B cell (primary cell): ENCODE measurements around the gene FAAP24. TPM values are rescaled to one million over a fixed set of nuclear protein-coding genes. Genes with fewer than 3 reads are reported as not detected.

ENCODE experiments used
- ATAC-seq: fragments of 200-7000 bp; cut with Tn5 transposase; one replicate; pipeline ENCODE4 v1.10.0; 2021; ENCODE audit warnings: low read depth, mild to moderate bottlenecking, moderate number of reproducible peaks, moderate library complexity
- CTCF ChIA-PET: fragments of 350-600 bp; sonication (Branson Sonifier 250); formaldehyde crosslinking; loops from one replicate; lab custom pipeline; 2021; ENCODE audit warnings: antibody characterized with exemption, inconsistent platforms; lab: Charles Lee
- POLR2A ChIA-PET: fragments of 350-600 bp; sonication (Branson Sonifier 250); formaldehyde crosslinking; loops from one replicate; lab custom pipeline; 2021; ENCODE audit warnings: antibody characterized with exemption; lab: Charles Lee
- DNase-seq: peaks from one replicate; pipeline ENCODE4 v3.0.0; 2013
- H2AFZ ChIP-seq: 2 replicates; pipeline ENCODE4 v1.6.1; 2012; ENCODE audit warnings: mild to moderate bottlenecking, low read depth, low read length; ENCODE audit not compliant: insufficient read depth, poor library complexity, severe bottlenecking
- H3K27ac ChIP-seq, 2 donors: 1 replicate in 1 of 2; 2 replicates in 1 of 2; pipeline ENCODE4 v1.5.1; 2012 to 2013; ENCODE audit warnings: low read length in 2 of 2, mild to moderate bottlenecking in 2 of 2, moderate library complexity in 1 of 2
- H3K27me3 ChIP-seq, 4 experiments: fragments of 200-600 bp in 1 of 4; sonication (generic) in 1 of 4; replicated peaks in 1 of 4; 1 replicate in 2 of 4; 2 replicates in 2 of 4; pipeline versions ENCODE4 v1.6.1 to v1.7.0; 2013 to 2016; ENCODE audit warnings: low read length in 3 of 4, mild to moderate bottlenecking in 2 of 4, mixed read lengths in 1 of 4, moderate library complexity in 1 of 4; ENCODE audit not compliant: insufficient read depth in 4 of 4, control insufficient read depth in 3 of 4; ENCODE audit errors: control extremely low read depth in 1 of 4
- H3K36me3 ChIP-seq, 2 experiments: replicated peaks in 1 of 2; 1 replicate in 1 of 2; 2 replicates in 1 of 2; pipeline versions ENCODE4 v1.6.1 to v1.7.1; 2013; ENCODE audit warnings: low read length in 1 of 2; ENCODE audit not compliant: insufficient read depth in 2 of 2, control insufficient read depth in 1 of 2; ENCODE audit errors: control extremely low read depth in 1 of 2, extremely low read depth in 1 of 2
- H3K4me1 ChIP-seq, 2 donors: fragments of 200-600 bp in 1 of 2; sonication (generic) in 1 of 2; 1 replicate in 1 of 2; 2 replicates in 1 of 2; pipeline versions ENCODE4 v1.5.1 to v1.6.1; 2013 to 2017; ENCODE audit warnings: low read length in 2 of 2; ENCODE audit not compliant: control insufficient read depth in 2 of 2, insufficient read depth in 2 of 2
- H3K4me2 ChIP-seq: replicated peaks from 2 replicates; pipeline ENCODE3; 2012; ENCODE audit warnings: mild to moderate bottlenecking, low read depth, low read length; ENCODE audit not compliant: poor library complexity, severe bottlenecking
- H3K4me3 ChIP-seq, 5 experiments: fragments of 200-600 bp in 1 of 5; sonication (generic) in 1 of 5; 1 replicate in 3 of 5; 2 replicates in 2 of 5; pipeline versions ENCODE4 v1.5.1 to v1.7.0; 2011 to 2016; ENCODE audit warnings: low read length in 4 of 5, mild to moderate bottlenecking in 4 of 5, low read depth in 2 of 5, control low read depth in 1 of 5, moderate library complexity in 1 of 5; ENCODE audit not compliant: insufficient read depth in 1 of 5; ENCODE audit errors: control extremely low read depth in 1 of 5, extremely low read depth in 1 of 5
- H3K79me2 ChIP-seq: fragments of 200-600 bp; sonication (generic); one replicate; pipeline ENCODE4 v1.6.0; 2016; ENCODE audit warnings: low read length; ENCODE audit not compliant: control insufficient read depth, insufficient read depth
- H3K9ac ChIP-seq: fragments of 200-600 bp; sonication (generic); 2 replicates; pipeline ENCODE4 v1.6.1; 2017; ENCODE audit warnings: mild to moderate bottlenecking, low read length, moderate library complexity
- H3K9me3 ChIP-seq, 3 donors: one replicate each; pipeline versions ENCODE4 v1.6.1 to v1.7.1; 2013; ENCODE audit warnings: low read length in 2 of 3; ENCODE audit not compliant: control insufficient read depth in 2 of 3, insufficient read depth in 1 of 3; ENCODE audit errors: control extremely low read depth in 1 of 3
- H4K20me1 ChIP-seq: 2 replicates; pipeline ENCODE4 v1.6.0; 2012; ENCODE audit warnings: mild to moderate bottlenecking, low read length; ENCODE audit not compliant: insufficient read depth, control insufficient read depth, poor library complexity, severe bottlenecking
- H3K27ac Mint-ChIP-seq: one replicate; pipeline ENCODE4 v1.8.0; 2021; ENCODE audit warnings: mixed read lengths
- H3K27me3 Mint-ChIP-seq: one replicate; pipeline ENCODE4 v1.8.0; 2021; ENCODE audit warnings: mixed read lengths
- H3K4me1 Mint-ChIP-seq: one replicate; pipeline ENCODE4 v1.8.0; 2021; ENCODE audit warnings: mixed read lengths
- H3K4me3 Mint-ChIP-seq: one replicate; pipeline ENCODE4 v1.8.0; 2021; ENCODE audit warnings: mixed read lengths
- H3K9me3 Mint-ChIP-seq: one replicate; pipeline ENCODE4 v1.8.0; 2022; ENCODE audit warnings: mixed read lengths; ENCODE audit not compliant: insufficient read depth
- CTCF ChIP-seq: fragments of 200-600 bp; IDR thresholded peaks from one replicate; pipeline ENCODE4 v1.8.0; 2022; ENCODE audit warnings: antibody characterized with exemption, mild to moderate bottlenecking
- EZH2 ChIP-seq: IDR thresholded peaks from 2 replicates; pipeline ENCODE4 v1.6.1; 2012; ENCODE audit warnings: borderline replicate concordance, low read depth, mild to moderate bottlenecking, moderate library complexity, low read length; ENCODE audit not compliant: insufficient read depth, poor library complexity, severe bottlenecking
- WGBS: methylation state at CpG from one replicate; pipeline ENCODE4 v1.1.5; 2013; ENCODE audit warnings: missing lambda C conversion rate; ENCODE audit not compliant: insufficient coverage; 5-methylcytosine and 5-hydroxymethylcytosine counted together
- intact Hi-C: fragments of 100-400 bp; cut with micrococcal nuclease; formaldehyde crosslinking; loops from one replicate; pipeline ENCODE4 v1.10.0; 2022
- polyA plus RNA-seq: library from polyadenylated mRNA; depleted of rRNA; stranded (reverse); fragments of >200 nt; gene quantifications from 2 replicates; pipeline ENCODE4 v1.2.3, GENCODE V29; 2012
- total RNA-seq, 2 donors: library from RNA; stranded (reverse); fragments of 120-200 nt in 1 of 2; gene quantifications; 1 replicate in 1 of 2; 2 replicates in 1 of 2; pipeline versions ENCODE4 v1.2.3 to v1.2.4, GENCODE V29; 2013 to 2022

FAAP24 gene
- total and polyA plus RNA-seq, 2 donors (not counting 1 experiment from before 2014, with no cell fraction given) = 1.2 to 2.7 TPM

- 100% methylated on average over 1 of the region's 3 CpGs for WGBS
Measured at GRCh38 chr19:32945260-32945659, 26.8 kb upstream of the FAAP24 start.

GRCh38 chr19:32966750-32967149 is 5.3 kb upstream of the FAAP24 start:
- POLR2A ChIA-PET = no interaction called here
- WGBS = 100% methylated on average over 1 of the region's 9 CpGs
- Histone ChIP-seq H4K20me1 (no peaks in the 10 kb centered on the region), H3K4me2 (no peak overlapping the region), H3K9me3 (no peaks in the 10 kb centered on the region), H3K9ac (no peak overlapping the region), H3K79me2 (peaks cover 30% of the 10 kb centered on the region), H3K27me3 (no peaks in the 10 kb centered on the region), H3K36me3 (peaks cover 2 to 12% of the 10 kb centered on the region in 2 experiments), H2AFZ (no peak overlapping the region), H3K27ac (no peak overlapping the region), H3K4me3 (no peak overlapping the region), H3K4me1 (peaks cover 5 to 9% of the 10 kb centered on the region in 2 donors)
- TF ChIP-seq CTCF = no peak
- no peak for TF ChIP-seq EZH2
- ATAC-seq = no peak
- Mint-ChIP-seq H3K9me3 (no peaks in the 10 kb centered on the region), H3K27ac (peak overlapping the region; percentile 6), H3K4me3 (no peak overlapping the region), H3K27me3 (no peaks in the 10 kb centered on the region), H3K4me1 (peaks cover 12% of the 10 kb centered on the region)
- CTCF ChIA-PET = no interaction called here
- intact Hi-C loops = no loop called here
- no peak for DNase-seq

More at GRCh38 chr19:32945260-32945659, 26.8 kb upstream of the FAAP24 start:
- Histone ChIP-seq H3K4me2 (no peak overlapping the region), H2AFZ (no peak overlapping the region), H3K27me3 (no peaks in the 10 kb centered on the region), H3K9ac (no peak overlapping the region), H3K79me2 (no peaks in the 10 kb centered on the region), H3K9me3 (peaks cover 0 to 12% (median 1%) of the 10 kb centered on the region in 3 donors), H4K20me1 (no peaks in the 10 kb centered on the region), H3K4me1 (no peaks in the 10 kb centered on the region), H3K27ac (no peak overlapping the region), H3K4me3 (no peak overlapping the region), H3K36me3 (peaks cover 12 to 45% of the 10 kb centered on the region in 2 experiments)
- intact Hi-C loops = no loop called here
- CTCF ChIA-PET = interaction anchor here (0.7 kb wide), 1 partner anchor 12 kb away, joined by 3 read pairs; no protein-coding TSS in a partner anchor
- Mint-ChIP-seq H3K27me3 (no peaks in the 10 kb centered on the region), H3K4me3 (no peak overlapping the region), H3K4me1 (no peaks in the 10 kb centered on the region), H3K27ac (no peak overlapping the region), H3K9me3 (no peaks in the 10 kb centered on the region)
- DNase-seq (no peak), ATAC-seq (no peak)
- TF ChIP-seq CTCF = no peak
- no peak for TF ChIP-seq EZH2
- POLR2A ChIA-PET = interaction anchor here (0.6 kb wide), 1 partner anchor 44 kb away, joined by 3 read pairs; no protein-coding TSS in a partner anchor
